Muscle layer of colon (tissue), 2 donors: Measurements from ENCODE around the gene KRTAP10-5.
"Not testable (repeated sequence)": the region's sequence is repeated elsewhere in the genome, so short reads cannot be mapped to it uniquely, and the experiment has no call there.

Experiments
- H3K27ac ChIP-seq: one replicate; pipeline ENCODE4 v1.7.0; 2013; ENCODE audit warnings: low read depth, mild to moderate bottlenecking, low read length, moderate library complexity
- H3K27me3 ChIP-seq, 2 donors: one replicate each; pipeline ENCODE4 v1.7.0; 2013; ENCODE audit warnings: low read length in 2 of 2, mild to moderate bottlenecking in 2 of 2; ENCODE audit not compliant: insufficient read depth in 2 of 2, control insufficient read depth in 1 of 2
- H3K36me3 ChIP-seq: one replicate; pipeline ENCODE4 v1.7.0; 2013; ENCODE audit warnings: mild to moderate bottlenecking, low read length; ENCODE audit not compliant: insufficient read depth
- H3K4me1 ChIP-seq: one replicate; pipeline ENCODE4 v1.7.0; 2013; ENCODE audit warnings: mild to moderate bottlenecking, low read length; ENCODE audit not compliant: insufficient read depth
- H3K4me3 ChIP-seq, 2 donors: one replicate each; pipeline ENCODE4 v1.7.0; 2013; ENCODE audit warnings: low read length in 2 of 2, low read depth in 1 of 2, mild to moderate bottlenecking in 1 of 2, moderate library complexity in 1 of 2
- H3K9ac ChIP-seq: one replicate; pipeline ENCODE4 v1.7.0; 2013; ENCODE audit warnings: low read length
- H3K9me3 ChIP-seq: one replicate; pipeline ENCODE4 v1.7.0; 2013; ENCODE audit warnings: mild to moderate bottlenecking, low read length
- donor health status: abdominal sarcoma.
- donor health status: Adenocarcinoma of cecum.

Gene KRTAP10-5

GRCh38 chr21:44574457-44575306 lies 5.7 kb downstream of the KRTAP10-5 start:
- no peaks in the 10 kb centered on the region for H3K36me3 ChIP-seq
- H3K4me3 ChIP-seq: no peak overlapping the region
- peaks cover 0 to 7% of the 10 kb centered on the region in 2 donors for H3K27me3 ChIP-seq
- H3K4me1 ChIP-seq: no peaks in the 10 kb centered on the region
- no peaks in the 10 kb centered on the region for H3K9me3 ChIP-seq
- H3K9ac ChIP-seq: no peak overlapping the region
- no peak overlapping the region for H3K27ac ChIP-seq

GRCh38 chr21:44573630-44574456 lies 6.6 kb downstream of the KRTAP10-5 start, which contains the start of gene KRTAP10-4:
KRTAP10-4 (plus strand) TSS chr21:44573729; CDS start chr21:44573759, 30 bp downstream.
- not testable (repeated sequence) for H3K36me3 ChIP-seq, H3K4me1 ChIP-seq, H3K9ac ChIP-seq, H3K9me3 ChIP-seq, H3K4me3 ChIP-seq, H3K27me3 ChIP-seq, H3K27ac ChIP-seq

GRCh38 chr21:44572959-44573583 lies 7.3 kb downstream of the KRTAP10-5 start:
- no peaks in the 10 kb centered on the region for H3K27me3 ChIP-seq
- no peak overlapping the region for H3K27ac ChIP-seq
- H3K4me1 ChIP-seq: no peaks in the 10 kb centered on the region

GRCh38 chr21:44571844-44572782 lies 8.3 kb downstream of the KRTAP10-5 start:
- H3K4me3 ChIP-seq: no peak overlapping the region
- H3K4me1 ChIP-seq: no peaks in the 10 kb centered on the region
- no peaks in the 10 kb centered on the region for H3K36me3 ChIP-seq
- H3K9me3 ChIP-seq: no peaks in the 10 kb centered on the region
- no peaks in the 10 kb centered on the region for H3K27me3 ChIP-seq
- H3K27ac ChIP-seq: no peak overlapping the region
- H3K9ac ChIP-seq: no peak overlapping the region

More at GRCh38 chr21:44572959-44573583, 7.3 kb downstream of the KRTAP10-5 start:
- no peak overlapping the region for H3K9ac ChIP-seq
- no peaks in the 10 kb centered on the region for H3K9me3 ChIP-seq
- H3K36me3 ChIP-seq: no peaks in the 10 kb centered on the region
- no peak overlapping the region for H3K4me3 ChIP-seq

GRCh38 chr21:44571296-44571695 lies 9.1 kb downstream of the KRTAP10-5 start:
- no peak overlapping the region for H3K9ac ChIP-seq
- no peaks in the 10 kb centered on the region for H3K9me3 ChIP-seq
- H3K36me3 ChIP-seq: no peaks in the 10 kb centered on the region
- H3K4me1 ChIP-seq: no peaks in the 10 kb centered on the region
- H3K4me3 ChIP-seq: no peak overlapping the region
- no peak overlapping the region for H3K27ac ChIP-seq
- no peaks in the 10 kb centered on the region for H3K27me3 ChIP-seq

GRCh38 chr21:44569861-44570517 lies 10.4 kb downstream of the KRTAP10-5 start:
- no peaks in the 10 kb centered on the region for H3K9me3 ChIP-seq
- H3K9ac ChIP-seq: no peak overlapping the region
- H3K27me3 ChIP-seq: no peaks in the 10 kb centered on the region
- no peak overlapping the region for H3K27ac ChIP-seq
- H3K36me3 ChIP-seq: no peaks in the 10 kb centered on the region
- no peaks in the 10 kb centered on the region for H3K4me1 ChIP-seq
- H3K4me3 ChIP-seq: no peak overlapping the region

- Histone ChIP-seq H3K4me3 (no peak overlapping the region), H3K4me1 (no peaks in the 10 kb centered on the region), H3K9me3 (peaks cover under 1% of the 10 kb centered on the region), H3K27me3 (no peaks in the 10 kb centered on the region), H3K27ac (no peak overlapping the region), H3K36me3 (no peaks in the 10 kb centered on the region), H3K9ac (no peak overlapping the region)
Measured at GRCh38 chr21:44568667-44569556, 11.5 kb downstream of the KRTAP10-5 start.

- Histone ChIP-seq H3K9ac (no peak overlapping the region), H3K36me3 (no peaks in the 10 kb centered on the region), H3K4me1 (no peaks in the 10 kb centered on the region), H3K27me3 (no peaks in the 10 kb centered on the region), H3K4me3 (no peak overlapping the region), H3K9me3 (peaks cover 3% of the 10 kb centered on the region), H3K27ac (no peak overlapping the region)
Measured at GRCh38 chr21:44568261-44568660, 12.1 kb downstream of the KRTAP10-5 start.

- H3K27ac ChIP-seq: no peak overlapping the region
- no peak overlapping the region for H3K4me3 ChIP-seq
- no peaks in the 10 kb centered on the region for H3K4me1 ChIP-seq
- no peaks in the 10 kb centered on the region for H3K27me3 ChIP-seq
- H3K36me3 ChIP-seq: no peaks in the 10 kb centered on the region
- peaks cover 3% of the 10 kb centered on the region for H3K9me3 ChIP-seq
- H3K9ac ChIP-seq: no peak overlapping the region
Measured at GRCh38 chr21:44567481-44568171, 12.8 kb downstream of the KRTAP10-5 start.
